SK-N-SH treated with all-trans-retinoic acid at 6 μM for 48 hours (cell line): ENCODE measurements around the gene SORL1-AS1.

Experiments
- ATAC-seq: fragments of 200-7000 bp; cut with Tn5 transposase; 3 replicates; pipeline ENCODE4 v1.9.1; 2020; ENCODE audit warnings: mild to moderate bottlenecking, moderate library complexity
- ARNTL ChIP-seq: fragments of 450-650 bp; formaldehyde crosslinking; IDR thresholded peaks from 2 replicates; pipeline ENCODE4 v1.5.0; 2020; ENCODE audit warnings: low read depth, mild to moderate bottlenecking, moderate library complexity, borderline replicate concordance
- BACH2 ChIP-seq: fragments of 250-450 bp; sonication (Bioruptor Pico); IDR thresholded peaks from 2 replicates; pipeline ENCODE4 v1.9.0; 2021; ENCODE audit warnings: mild to moderate bottlenecking, borderline replicate concordance
- CREB5 ChIP-seq: fragments of 250-450 bp; sonication (Bioruptor Pico); IDR thresholded peaks from 2 replicates; pipeline ENCODE4 v1.5.1; 2020; ENCODE audit warnings: low read depth, mild to moderate bottlenecking, moderate library complexity
- CSDC2 ChIP-seq: fragments of 250-450 bp; sonication (Bioruptor Pico); IDR thresholded peaks from 2 replicates; pipeline ENCODE4 v1.5.0; 2020; ENCODE audit warnings: mild to moderate bottlenecking, moderate library complexity
- CSRNP3 ChIP-seq: fragments of 250-450 bp; sonication (Bioruptor Pico); IDR thresholded peaks from 2 replicates; pipeline ENCODE4 v1.5.1; 2021; ENCODE audit warnings: mild to moderate bottlenecking, moderate library complexity
- ESRRG ChIP-seq: fragments of 250-450 bp; sonication (Bioruptor Pico); IDR thresholded peaks from 2 replicates; pipeline ENCODE4 v1.6.1; 2021; ENCODE audit warnings: mild to moderate bottlenecking
- GLIS3 ChIP-seq: fragments of 250-450 bp; sonication (Bioruptor Pico); IDR thresholded peaks from 2 replicates; pipeline ENCODE4 v1.5.0; 2020; ENCODE audit warnings: mild to moderate bottlenecking, moderate library complexity
- ISL1 ChIP-seq: fragments of 250-450 bp; sonication (Bioruptor Pico); IDR thresholded peaks from 2 replicates; pipeline ENCODE4 v2.1.2; 2022; ENCODE audit warnings: mild to moderate bottlenecking, moderate library complexity
- OSR1 ChIP-seq: fragments of 250-450 bp; sonication (Bioruptor Pico); IDR thresholded peaks from 2 replicates; pipeline ENCODE4 v1.8.0; 2022; ENCODE audit warnings: moderate library complexity, mild to moderate bottlenecking, inconsistent platforms
- PATZ1 ChIP-seq: fragments of 250-450 bp; sonication (Bioruptor Pico); IDR thresholded peaks from 2 replicates; pipeline ENCODE4 v1.8.0; 2020; ENCODE audit warnings: mild to moderate bottlenecking, moderate library complexity, borderline replicate concordance
- POU6F1 ChIP-seq: fragments of 250-450 bp; sonication (Bioruptor Pico); IDR thresholded peaks from 2 replicates; pipeline ENCODE4 v1.8.0; 2021; ENCODE audit warnings: low read depth, mild to moderate bottlenecking, moderate library complexity, borderline replicate concordance
- RARB ChIP-seq: fragments of 250-450 bp; sonication (Bioruptor Pico); IDR thresholded peaks from 2 replicates; pipeline ENCODE4 v1.8.0; 2021; ENCODE audit warnings: mild to moderate bottlenecking, moderate library complexity
- SNAI2 ChIP-seq: fragments of 250-450 bp; sonication (Bioruptor Pico); IDR thresholded peaks from 2 replicates; pipeline ENCODE4 v1.5.0; 2020; ENCODE audit warnings: mild to moderate bottlenecking, moderate library complexity
- TCF4 ChIP-seq: fragments of 250-450 bp; sonication (Bioruptor Pico); IDR thresholded peaks from 2 replicates; pipeline ENCODE4 v1.8.0; 2021; ENCODE audit warnings: mild to moderate bottlenecking, moderate library complexity, borderline replicate concordance
- TOX ChIP-seq: fragments of 250-450 bp; sonication (Bioruptor Pico); IDR thresholded peaks from 2 replicates; pipeline ENCODE4 v1.8.0; 2021; ENCODE audit warnings: mild to moderate bottlenecking, moderate library complexity, borderline replicate concordance
- TSHZ2 ChIP-seq: fragments of 250-450 bp; sonication (Bioruptor Pico); IDR thresholded peaks from 2 replicates; pipeline ENCODE4 v1.5.0; 2020; ENCODE audit warnings: mild to moderate bottlenecking, moderate library complexity
- ZC3H10 ChIP-seq: fragments of 250-450 bp; sonication (Bioruptor Pico); IDR thresholded peaks from 2 replicates; pipeline ENCODE4 v1.5.1; 2021; ENCODE audit warnings: mild to moderate bottlenecking, moderate library complexity
- ZFP3 ChIP-seq: fragments of 250-450 bp; sonication (Bioruptor Pico); IDR thresholded peaks from 2 replicates; pipeline ENCODE4 v1.5.0; 2020; ENCODE audit warnings: mild to moderate bottlenecking, moderate library complexity
- ZFP30 ChIP-seq: fragments of 450-650 bp; formaldehyde crosslinking; IDR thresholded peaks from 2 replicates; pipeline ENCODE4 v1.5.0; 2022; ENCODE audit warnings: mild to moderate bottlenecking, moderate library complexity
- ZNF565 ChIP-seq: fragments of 450-650 bp; formaldehyde crosslinking; conservative IDR thresholded peaks from 2 replicates; pipeline ENCODE4 v1.5.0; 2020; ENCODE audit warnings: low read depth, mild to moderate bottlenecking, moderate library complexity
- ZNF70 ChIP-seq: fragments of 450-650 bp; formaldehyde crosslinking; IDR thresholded peaks from 2 replicates; pipeline ENCODE4 v1.5.0; 2020; ENCODE audit warnings: mild to moderate bottlenecking, moderate library complexity
- ZNF8 ChIP-seq: fragments of 450-650 bp; formaldehyde crosslinking; IDR thresholded peaks from 2 replicates; pipeline ENCODE4 v1.5.0; 2020; ENCODE audit warnings: mild to moderate bottlenecking, moderate library complexity

The SORL1-AS1 gene

GRCh38 chr11:121443688-121444275 is 9.0 kb downstream of the SORL1-AS1 start:
- ATAC-seq: no peak
- TF ChIP-seq TCF4 (CRISPR knock-in tag) (no peak), CREB5 (CRISPR knock-in tag) (no peak), OSR1 (CRISPR knock-in tag) (no peak), CSDC2 (CRISPR knock-in tag) (no peak), TSHZ2 (CRISPR knock-in tag) (no peak), ZNF70 (CRISPR knock-in tag) (no peak), PATZ1 (no peak), ZNF8 (CRISPR knock-in tag) (no peak), ARNTL (no peak), RARB (CRISPR knock-in tag) (no peak), ZC3H10 (CRISPR knock-in tag) (no peak), POU6F1 (CRISPR knock-in tag) (no peak)

GRCh38 chr11:121441521-121441920 is 11.2 kb downstream of the SORL1-AS1 start:
- TF ChIP-seq RARB (CRISPR knock-in tag): no peak
- no peak for TF ChIP-seq TOX
- TF ChIP-seq ZFP3 (CRISPR knock-in tag): no peak
- TF ChIP-seq GLIS3 (CRISPR knock-in tag): no peak
- TF ChIP-seq ZNF8 (CRISPR knock-in tag): no peak
- TF ChIP-seq ZNF565: no peak
- TF ChIP-seq ISL1 (CRISPR knock-in tag): no peak
- no peak for TF ChIP-seq TSHZ2 (CRISPR knock-in tag)
- TF ChIP-seq CSDC2 (CRISPR knock-in tag): no peak
- no peak for TF ChIP-seq ZC3H10 (CRISPR knock-in tag)
- TF ChIP-seq ZFP30 (CRISPR knock-in tag): no peak
- no peak for TF ChIP-seq ARNTL
- no peak for TF ChIP-seq ESRRG
- TF ChIP-seq SNAI2: no peak
- no peak for TF ChIP-seq TCF4 (CRISPR knock-in tag)
- TF ChIP-seq CSRNP3 (CRISPR knock-in tag): no peak
- TF ChIP-seq BACH2 (CRISPR knock-in tag): no peak
- no peak for TF ChIP-seq PATZ1
- TF ChIP-seq, all 23 proteins: peak for 0
- no peak for ATAC-seq
